ENCODE results near the gene TUT4. TPM values are rescaled to one million over a fixed set of nuclear protein-coding genes. Genes with fewer than 3 reads are reported as not detected.

TUT4 gene
- polyA plus RNA-seq, 3 donors: 4.3 to 24.2 (median 7.6) TPM

GRCh38 chr1:52585474-52585873 lies 32.6 kb upstream of the TUT4 start:
- Histone ChIP-seq H3K36me3 (replicated peaks in 1 of 2; ENCODE audit: control insufficient read depth in 1 of 2, insufficient read depth in 2 of 2, low read length in 2 of 2) (no peaks in the 10 kb centered on the region), H3K27me3 (ENCODE audit: control insufficient read depth in 2 of 2, insufficient read depth in 2 of 2, low read length in 2 of 2) (no peaks in the 10 kb centered on the region), H4K20me1 (ENCODE audit: insufficient read depth, low read length) (no peaks in the 10 kb centered on the region), H3K27ac (ENCODE audit: low read depth in 1 of 2, low read length in 2 of 2) (no peak overlapping the region), H2AFZ (ENCODE audit: insufficient read depth, low read depth, low read length, poor library complexity, severe bottlenecking) (no peak overlapping the region), H3K79me2 (ENCODE audit: insufficient read depth, low read length) (no peaks in the 10 kb centered on the region), H3K9ac (ENCODE audit: insufficient read depth, low read length, poor library complexity, severe bottlenecking) (no peak overlapping the region), H3K4me3 (replicated peaks in 1 of 3; ENCODE audit: low read depth in 2 of 3, low read length in 3 of 3) (no peak overlapping the region), H3K9me3 (replicated peaks in 1 of 2; ENCODE audit: control insufficient read depth in 1 of 2, insufficient read depth in 1 of 2, low read length in 2 of 2) (no peaks in the 10 kb centered on the region), H3K4me2 (replicated peaks; ENCODE audit: extremely low read depth, low read length, poor library complexity, severe bottlenecking) (no peak overlapping the region), H3K4me1 (ENCODE audit: control insufficient read depth in 1 of 2, insufficient read depth in 2 of 2, low read length in 2 of 2) (peaks cover 23 to 29% of the 10 kb centered on the region in 2 donors)
- no CpG with 5 or more reads among the region's 1 CpG for WGBS (ENCODE audit: insufficient coverage)
- Mint-ChIP-seq H3K4me1 (peaks cover 34% of the 10 kb centered on the region), H3K4me3 (no peak overlapping the region), H3K9me3 (no peaks in the 10 kb centered on the region), H3K27ac (no peak overlapping the region), H3K36me3 (no peaks in the 10 kb centered on the region), H3K27me3 (ENCODE audit: low read depth in 3 of 3) (peaks cover 0 to 3% (median 1%) of the 10 kb centered on the region in 3 donors)
- TF ChIP-seq CTCF (IDR thresholded peaks at IDR 0.05): no peak
- no peak for DNase-seq
- intact Hi-C loops (cut with micrococcal nuclease): no loop called here

GRCh38 chr1:52582116-52582696 lies 29.3 kb upstream of the TUT4 start:
- no peak overlapping the region for H3K4me2 ChIP-seq (replicated peaks; ENCODE audit: extremely low read depth, low read length, poor library complexity, severe bottlenecking)
- WGBS (ENCODE audit: insufficient coverage): 72% methylated on average over 2 of the region's 10 CpGs
- peaks cover 5 to 7% (median 6%) of the 10 kb centered on the region in 7 donors for H3K9me3 Mint-ChIP-seq
- H3K27me3 ChIP-seq (ENCODE audit: control insufficient read depth in 2 of 2, insufficient read depth in 2 of 2, low read length in 2 of 2): no peaks in the 10 kb centered on the region
- peaks cover 0 to 3% (median 0%) of the 10 kb centered on the region in 3 donors for H3K27me3 Mint-ChIP-seq (ENCODE audit: low read depth in 3 of 3)
- no peak overlapping the region for H3K4me3 Mint-ChIP-seq
- peaks cover 0 to 4% of the 10 kb centered on the region in 2 donors for H3K36me3 Mint-ChIP-seq
- no peak overlapping the region for H3K4me3 ChIP-seq (replicated peaks in 1 of 3; ENCODE audit: low read depth in 2 of 3, low read length in 3 of 3)
- TF ChIP-seq CTCF (IDR thresholded peaks at IDR 0.05): no peak
- H3K27ac ChIP-seq (ENCODE audit: low read depth in 1 of 2, low read length in 2 of 2): no peak overlapping the region
- peak overlapping the region in 1 of 7 donors; percentile 40 for H3K27ac Mint-ChIP-seq
- no peak overlapping the region for H3K9ac ChIP-seq (ENCODE audit: insufficient read depth, low read length, poor library complexity, severe bottlenecking)
- H3K79me2 ChIP-seq (ENCODE audit: insufficient read depth, low read length): no peaks in the 10 kb centered on the region
- peaks cover 0 to 5% of the 10 kb centered on the region in 2 donors for H3K9me3 ChIP-seq (replicated peaks in 1 of 2; ENCODE audit: control insufficient read depth in 1 of 2, insufficient read depth in 1 of 2, low read length in 2 of 2)
- H3K36me3 ChIP-seq (replicated peaks in 1 of 2; ENCODE audit: control insufficient read depth in 1 of 2, insufficient read depth in 2 of 2, low read length in 2 of 2): no peaks in the 10 kb centered on the region
- H4K20me1 ChIP-seq (ENCODE audit: insufficient read depth, low read length): no peaks in the 10 kb centered on the region
- peaks cover 20% of the 10 kb centered on the region for H3K4me1 Mint-ChIP-seq
- peak in 2 of 3 donors; percentile 10 to 38 for DNase-seq
- H2AFZ ChIP-seq (ENCODE audit: insufficient read depth, low read depth, low read length, poor library complexity, severe bottlenecking): no peak overlapping the region
- intact Hi-C loops (cut with micrococcal nuclease): no loop called here
- H3K4me1 ChIP-seq (ENCODE audit: control insufficient read depth in 1 of 2, insufficient read depth in 2 of 2, low read length in 2 of 2): peaks cover 6 to 11% of the 10 kb centered on the region in 2 donors

All from CD14-positive monocyte (primary cell).